ENCODE measurements around the gene ALPL.

Gene ALPL

DNA sequence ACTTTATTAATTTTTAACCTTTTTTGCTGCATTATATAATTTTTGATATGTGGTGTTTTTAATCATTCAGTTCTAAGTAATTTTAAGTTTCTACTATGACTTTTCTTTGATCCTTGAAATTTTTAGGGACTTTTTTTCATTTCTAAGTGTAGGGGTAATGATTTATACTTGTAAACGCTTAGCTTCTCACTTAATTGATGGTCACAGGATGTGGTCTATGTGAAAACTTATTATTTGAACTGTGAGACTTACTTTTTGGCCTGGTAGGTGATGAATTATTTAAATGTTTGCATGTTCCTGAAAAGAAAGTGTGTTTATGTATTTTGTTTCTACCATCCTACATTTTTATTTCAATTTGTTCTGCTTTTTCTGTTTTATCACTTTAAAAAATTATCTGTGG is 17.2 kb downstream of the ALPL start:
- ChIA-PET POLR2A (no interaction called here), CTCF (interaction anchor here (1.5 kb wide), 1 partner anchor 9 kb away, joined by 3 read pairs; no protein-coding TSS in a partner anchor)
- no peak for DNase-seq (ENCODE audit: extremely low spot score)
- TF ChIP-seq, protein P1, sequence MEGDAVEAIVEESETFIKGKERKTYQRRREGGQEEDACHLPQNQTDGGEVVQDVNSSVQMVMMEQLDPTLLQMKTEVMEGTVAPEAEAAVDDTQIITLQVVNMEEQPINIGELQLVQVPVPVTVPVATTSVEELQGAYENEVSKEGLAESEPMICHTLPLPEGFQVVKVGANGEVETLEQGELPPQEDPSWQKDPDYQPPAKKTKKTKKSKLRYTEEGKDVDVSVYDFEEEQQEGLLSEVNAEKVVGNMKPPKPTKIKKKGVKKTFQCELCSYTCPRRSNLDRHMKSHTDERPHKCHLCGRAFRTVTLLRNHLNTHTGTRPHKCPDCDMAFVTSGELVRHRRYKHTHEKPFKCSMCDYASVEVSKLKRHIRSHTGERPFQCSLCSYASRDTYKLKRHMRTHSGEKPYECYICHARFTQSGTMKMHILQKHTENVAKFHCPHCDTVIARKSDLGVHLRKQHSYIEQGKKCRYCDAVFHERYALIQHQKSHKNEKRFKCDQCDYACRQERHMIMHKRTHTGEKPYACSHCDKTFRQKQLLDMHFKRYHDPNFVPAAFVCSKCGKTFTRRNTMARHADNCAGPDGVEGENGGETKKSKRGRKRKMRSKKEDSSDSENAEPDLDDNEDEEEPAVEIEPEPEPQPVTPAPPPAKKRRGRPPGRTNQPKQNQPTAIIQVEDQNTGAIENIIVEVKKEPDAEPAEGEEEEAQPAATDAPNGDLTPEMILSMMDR (IDR thresholded peaks at IDR 0.05; ENCODE audit: control extremely low read depth, extremely low read depth, low read depth, missing control alignments) = no peak

DNA sequence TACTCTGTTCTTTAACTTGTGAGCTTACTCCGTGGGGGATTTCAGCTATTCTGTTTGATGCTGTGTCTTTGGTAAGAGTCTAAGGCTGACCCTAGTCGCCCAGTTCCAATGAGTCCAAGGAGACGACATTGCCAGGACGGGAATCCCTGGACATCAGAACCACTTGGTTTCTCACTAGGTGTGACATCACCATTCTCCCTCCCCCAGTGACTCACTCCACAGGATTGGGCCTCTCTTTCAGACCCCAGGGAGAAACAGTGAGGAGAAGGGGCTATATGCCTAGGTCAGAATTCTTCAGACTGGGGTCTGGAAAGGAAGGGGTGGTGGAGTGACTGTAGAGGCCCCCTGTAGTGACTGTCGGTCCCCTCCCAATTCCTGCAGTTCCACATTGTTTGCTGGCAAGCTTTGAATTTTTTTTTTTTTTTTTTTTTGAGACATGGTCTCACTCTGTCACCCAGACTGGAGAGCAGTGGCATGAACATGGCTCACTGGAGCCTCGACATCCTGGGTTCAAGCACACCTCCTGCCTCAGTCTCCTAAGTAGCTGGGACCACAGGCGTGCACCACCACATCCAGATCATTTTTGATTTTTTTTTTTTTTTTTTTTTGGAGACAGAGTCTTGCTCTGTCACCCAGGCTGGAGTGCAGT is 21.3 kb downstream of the ALPL start:
- TF ChIP-seq, protein P1 (IDR thresholded peaks at IDR 0.05; ENCODE audit: control extremely low read depth, extremely low read depth, low read depth, missing control alignments) = no peak
- DNase-seq (ENCODE audit: extremely low spot score) = no peak
- ChIA-PET CTCF (no interaction called here), POLR2A (no interaction called here)

DNA sequence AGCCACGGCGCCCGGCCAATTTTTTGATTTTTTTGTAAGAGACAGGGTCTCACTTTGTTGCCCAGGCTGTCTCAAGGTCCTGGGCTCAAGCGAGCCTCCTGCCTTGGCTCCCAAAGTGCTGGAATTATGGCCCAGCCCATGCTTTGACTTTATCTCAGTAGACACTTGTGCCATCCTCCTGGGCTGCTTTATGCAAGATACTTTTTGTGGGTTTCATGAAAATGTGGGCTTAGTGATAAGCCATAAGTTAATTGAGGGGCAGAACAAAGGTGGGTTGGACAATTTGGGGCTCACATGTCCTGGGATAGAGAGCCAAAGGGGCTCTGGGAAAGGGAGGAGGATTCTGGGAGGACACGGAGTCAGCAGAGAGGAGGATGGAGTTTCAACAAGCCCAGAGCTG is 22.0 kb downstream of the ALPL start:
- ChIA-PET CTCF (interaction anchor here (1.0 kb wide), 1 partner anchor 161 kb away, joined by 3 read pairs; no protein-coding TSS in a partner anchor), POLR2A (no interaction called here)
- TF ChIP-seq, protein P1 (IDR thresholded peaks at IDR 0.05; ENCODE audit: control extremely low read depth, extremely low read depth, low read depth, missing control alignments) = no peak
- no peak for DNase-seq (ENCODE audit: extremely low spot score)

DNA sequence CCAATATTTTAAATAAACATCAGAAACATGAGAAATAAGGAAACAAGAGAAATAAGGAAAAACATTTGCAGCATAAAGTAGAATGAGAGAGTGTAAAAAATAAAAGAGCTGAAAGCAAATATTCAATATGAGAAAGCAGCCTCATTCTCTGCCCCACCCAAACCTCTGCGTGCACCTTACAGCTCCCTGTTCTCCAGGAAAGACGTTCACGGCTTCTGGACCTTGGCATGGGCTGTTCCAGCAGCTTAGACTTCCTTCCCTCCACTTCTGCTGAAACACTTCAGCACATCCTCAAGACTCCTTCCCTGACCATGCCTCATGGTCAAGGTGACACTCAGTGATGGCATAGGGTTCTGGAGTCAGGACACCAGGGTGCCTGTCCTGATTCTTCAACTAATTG is 23.3 kb downstream of the ALPL start:
- ChIA-PET CTCF (interaction anchor here (1.8 kb wide), 1 partner anchor 301 kb away, joined by 4 read pairs; no protein-coding TSS in a partner anchor), POLR2A (no interaction called here)
- TF ChIP-seq, protein P1 (IDR thresholded peaks at IDR 0.05; ENCODE audit: control extremely low read depth, extremely low read depth, low read depth, missing control alignments) = no peak
- no peak for DNase-seq (ENCODE audit: extremely low spot score)

DNA sequence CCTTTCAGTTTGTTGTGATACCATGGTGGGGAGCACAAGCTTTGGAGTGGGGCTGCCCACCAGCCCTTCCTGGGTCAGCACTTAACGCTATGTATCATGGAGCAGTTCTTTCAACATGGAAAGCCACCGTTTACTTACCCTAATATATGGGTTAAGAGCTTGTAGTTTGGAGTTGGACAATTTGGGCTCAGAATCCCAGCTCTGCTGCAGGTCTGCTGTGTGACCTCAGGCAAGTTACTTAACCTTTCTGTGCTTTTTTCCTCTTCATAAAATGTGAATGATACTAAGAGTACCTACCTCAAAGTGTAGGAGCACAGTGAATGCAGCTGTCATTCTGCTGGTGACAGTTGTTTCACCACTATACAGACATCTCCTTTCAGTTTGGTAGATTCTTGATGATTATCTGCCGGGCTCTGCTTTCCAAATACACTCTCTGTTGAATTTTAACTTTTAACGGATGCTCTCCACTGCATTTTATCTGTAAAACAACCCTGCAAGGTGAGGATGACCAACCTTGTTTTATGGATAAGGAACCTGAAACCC is 23.8 kb downstream of the ALPL start:
- POLR2A ChIA-PET = no interaction called here
- CTCF ChIA-PET = interaction anchor here (0.6 to 1.8 kb wide), 2 partner anchors 9 to 301 kb away, joined by 3 to 4 read pairs; no protein-coding TSS in a partner anchor
- TF ChIP-seq, protein P1 (IDR thresholded peaks at IDR 0.05; ENCODE audit: control extremely low read depth, extremely low read depth, low read depth, missing control alignments) = no peak

DNA sequence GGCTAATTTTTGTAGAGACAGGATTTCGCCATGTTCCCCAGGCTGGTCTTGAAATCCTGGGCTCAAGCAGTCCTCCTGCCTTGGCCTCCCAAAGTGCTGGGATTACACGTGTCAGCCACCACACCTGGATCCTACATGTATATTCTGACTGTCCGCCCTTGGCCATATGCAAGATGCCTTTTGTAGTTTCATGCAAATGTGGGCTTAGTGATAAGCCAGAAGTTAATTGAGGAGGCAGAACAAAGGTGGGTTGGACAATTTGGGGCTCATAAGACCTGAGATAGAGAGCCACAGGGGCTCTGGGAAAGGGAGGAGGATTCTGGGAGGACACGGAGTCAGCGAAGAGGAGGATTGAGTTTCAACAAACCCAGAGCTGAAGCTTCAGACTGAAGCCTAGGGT is 24.9 kb downstream of the ALPL start:
- ChIA-PET CTCF (interaction anchor here (1.8 kb wide), 1 partner anchor 25 kb away, joined by 6 read pairs; the partner anchor contains the start of gene ALPL), POLR2A (no interaction called here)
- TF ChIP-seq, protein P1 (IDR thresholded peaks at IDR 0.05; ENCODE audit: control extremely low read depth, extremely low read depth, low read depth, missing control alignments) = no peak
- no peak for DNase-seq (ENCODE audit: extremely low spot score)

More for the DNA sequence above, 23.8 kb downstream of the ALPL start:
- DNase-seq (ENCODE audit: extremely low spot score) = no peak

All from GM10248 (cell line).